GM12891 (cell line): ENCODE measurements around the gene MEIKIN.

Experiments
- DNase-seq: peaks from one replicate; pipeline ENCODE4 v3.0.0; 2011; ENCODE audit warnings: low spot score; ENCODE audit not compliant: insufficient read length
- FAIRE-seq: peaks from 2 replicates; lab custom pipeline; 2011; peaks lifted over from hg19 to GRCh38; lab: Jason Lieb, UNC
- PAX5 ChIP-seq: IDR thresholded peaks from 2 replicates; pipeline ENCODE4 v1.6.1; 2011; ENCODE audit warnings: low read length, moderate library complexity, mild to moderate bottlenecking; ENCODE audit not compliant: insufficient read depth, severe bottlenecking
- POLR2A ChIP-seq: IDR thresholded peaks from 2 replicates; pipeline ENCODE4 v1.6.1; 2011; ENCODE audit warnings: low read depth, low read length, control low read depth
- POLR2AphosphoS5 ChIP-seq: IDR thresholded peaks from 2 replicates; pipeline ENCODE4 v1.6.1; 2011; ENCODE audit warnings: low read depth, low read length, control low read depth
- POU2F2 ChIP-seq: IDR thresholded peaks from 2 replicates; pipeline ENCODE4 v1.6.1; 2011; ENCODE audit warnings: low read depth, mild to moderate bottlenecking, control low read depth, low read length, moderate library complexity
- SPI1 ChIP-seq: IDR thresholded peaks from 2 replicates; pipeline ENCODE4 v1.6.1; 2011; ENCODE audit warnings: low read depth, low read length, control low read depth
- TAF1 ChIP-seq: IDR thresholded peaks from 2 replicates; pipeline ENCODE4 v1.6.1; 2011; ENCODE audit warnings: low read depth, low read length, control low read depth

The MEIKIN gene

DNA sequence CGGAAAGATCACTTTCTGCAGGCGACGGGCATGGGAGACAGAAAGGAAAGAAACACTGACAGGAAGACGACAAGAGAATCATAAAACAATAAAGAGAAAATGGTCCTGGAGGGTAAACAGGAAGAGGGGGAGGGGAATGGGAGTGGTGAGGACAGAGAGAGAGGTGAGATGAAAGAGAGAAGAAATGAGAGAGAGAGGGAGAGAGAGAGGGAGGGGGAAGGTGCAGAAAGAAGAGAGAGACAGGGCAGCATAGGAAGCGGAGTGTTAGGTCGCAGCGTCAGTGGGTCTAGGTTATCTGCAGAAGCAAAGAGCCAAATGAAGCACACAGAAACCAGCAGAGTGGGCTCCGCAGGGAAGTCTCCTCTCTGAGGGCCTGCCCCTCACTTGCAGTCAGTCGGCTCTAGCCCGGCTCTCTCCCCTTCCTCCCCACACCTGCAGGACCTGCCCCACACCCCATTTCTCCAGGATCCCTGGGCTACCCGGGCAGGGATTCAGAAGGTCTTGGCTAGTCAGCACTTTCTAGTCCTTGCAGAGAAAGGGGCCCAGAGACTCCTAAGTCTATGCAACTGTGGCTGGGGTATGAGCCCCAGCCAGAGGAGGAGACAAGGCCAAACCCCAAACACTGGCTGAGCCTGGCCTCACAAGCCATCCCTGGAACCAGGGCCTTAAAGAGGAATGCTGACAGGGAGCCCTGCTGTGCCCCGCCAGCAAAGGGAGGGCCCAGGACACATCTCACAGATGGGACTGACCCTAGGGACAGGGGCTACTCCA is 29.7 kb upstream of the MEIKIN start:
- DNase-seq: no peak
- TF ChIP-seq SPI1 (no peak), POU2F2 (no peak), PAX5 (no peak), POLR2AphosphoS5 (no peak), TAF1 (no peak), POLR2A (no peak)
- no peak for FAIRE-seq

DNA sequence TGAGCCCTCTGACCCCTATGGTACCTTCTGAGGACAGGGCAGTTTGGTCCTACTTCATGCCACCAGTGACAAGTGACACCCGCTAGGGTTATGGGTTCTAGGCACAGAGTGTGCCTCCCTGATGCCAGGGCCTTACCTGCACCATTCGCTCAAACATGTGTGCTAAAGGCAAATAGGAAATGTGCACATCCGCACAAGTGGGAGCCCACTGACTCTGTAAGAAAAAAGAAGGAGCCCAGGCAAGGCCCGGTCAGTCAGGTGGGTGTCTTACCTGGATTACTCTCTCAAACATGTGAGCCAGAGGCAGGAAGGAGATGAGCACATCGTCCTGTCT is 29.1 kb upstream of the MEIKIN start:
- DNase-seq (no peak), FAIRE-seq (no peak)
- TF ChIP-seq SPI1 (no peak), POLR2A (no peak), POLR2AphosphoS5 (no peak), PAX5 (no peak), TAF1 (no peak), POU2F2 (no peak)

DNA sequence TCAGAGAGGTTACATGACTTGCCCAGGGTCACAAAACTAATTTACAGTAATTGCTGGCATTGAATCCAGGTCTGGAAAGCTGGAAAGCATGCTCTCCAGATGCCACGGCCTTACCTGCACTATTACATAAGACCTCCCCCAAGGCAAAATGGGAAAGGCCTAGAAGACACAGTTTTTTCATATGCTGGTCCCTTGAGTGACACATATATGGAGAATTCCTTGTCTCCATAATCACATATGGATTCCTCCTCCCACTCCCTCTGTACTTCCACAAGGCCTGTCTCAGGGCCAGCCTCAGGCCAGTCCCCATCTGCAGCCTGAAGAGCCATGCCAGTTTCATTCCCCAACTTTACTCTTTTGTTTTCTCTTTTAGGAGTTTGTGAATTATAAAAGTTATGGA is 28.6 kb upstream of the MEIKIN start:
- TF ChIP-seq POU2F2: no peak
- no peak for TF ChIP-seq POLR2AphosphoS5
- no peak for TF ChIP-seq PAX5
- no peak for TF ChIP-seq SPI1
- no peak for TF ChIP-seq TAF1
- FAIRE-seq (no peak), DNase-seq (no peak)

DNA sequence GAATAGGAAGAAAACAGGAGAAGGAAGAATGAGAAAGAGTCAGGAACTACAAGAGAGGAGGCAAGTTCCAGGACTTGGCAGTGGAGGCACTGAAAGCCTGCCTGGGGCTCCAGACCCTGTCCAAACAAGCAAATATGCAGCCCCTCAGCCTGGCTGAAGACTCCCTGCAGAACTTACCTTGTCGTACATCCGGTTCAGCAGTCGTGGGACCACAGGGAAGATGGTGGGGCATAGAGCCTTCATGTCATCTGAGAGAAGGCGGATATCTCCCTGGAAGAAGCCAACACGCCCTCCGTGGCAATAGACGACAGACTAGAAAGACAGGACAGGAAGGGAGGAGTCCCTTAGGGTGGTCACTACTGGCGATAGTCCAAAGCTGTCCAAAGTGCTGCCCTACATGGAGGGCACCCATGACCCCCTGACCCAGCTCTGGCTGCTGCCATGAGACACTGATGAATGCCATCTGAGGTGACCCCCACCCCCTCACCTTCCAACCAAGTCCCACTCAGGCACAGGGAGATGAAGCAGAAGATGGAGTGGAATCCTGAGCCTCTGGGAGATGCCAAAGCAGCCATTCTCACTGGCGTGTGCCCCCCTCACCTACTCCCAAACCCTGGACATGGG is 27.7 kb upstream of the MEIKIN start:
- no peak for TF ChIP-seq POLR2AphosphoS5
- DNase-seq: no peak
- no peak for FAIRE-seq

DNA sequence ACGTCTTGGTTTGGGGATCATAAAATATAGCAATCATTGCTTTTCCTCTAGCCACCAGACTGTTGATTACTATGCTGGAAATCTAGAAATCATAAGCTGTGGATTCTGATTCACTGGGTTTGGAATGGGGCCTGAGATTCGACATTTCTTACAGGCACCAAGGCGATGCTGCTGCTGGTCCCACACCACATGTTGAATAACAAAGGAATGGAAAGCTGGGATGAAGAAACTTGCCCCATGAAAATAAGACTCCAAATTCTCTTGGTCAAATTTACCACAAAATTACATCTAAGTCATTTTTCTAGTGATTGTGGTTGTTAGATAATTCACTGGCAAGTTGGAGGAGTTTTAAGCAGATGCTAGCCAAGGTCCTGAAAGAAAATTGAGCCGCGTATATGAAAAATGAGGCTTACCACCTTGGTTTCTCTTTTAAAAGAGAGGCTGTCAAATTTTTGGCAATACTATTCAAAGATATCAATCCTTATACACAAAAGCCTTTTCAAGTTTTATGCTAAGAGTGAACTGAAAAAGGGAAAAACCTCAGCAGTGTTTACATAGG is 23.0 kb upstream of the MEIKIN start:
- no peak for FAIRE-seq
- no peak for DNase-seq
- TF ChIP-seq POU2F2: no peak
- no peak for TF ChIP-seq POLR2AphosphoS5
- TF ChIP-seq TAF1: no peak
- no peak for TF ChIP-seq PAX5
- TF ChIP-seq SPI1: no peak
- no peak for TF ChIP-seq POLR2A

DNA sequence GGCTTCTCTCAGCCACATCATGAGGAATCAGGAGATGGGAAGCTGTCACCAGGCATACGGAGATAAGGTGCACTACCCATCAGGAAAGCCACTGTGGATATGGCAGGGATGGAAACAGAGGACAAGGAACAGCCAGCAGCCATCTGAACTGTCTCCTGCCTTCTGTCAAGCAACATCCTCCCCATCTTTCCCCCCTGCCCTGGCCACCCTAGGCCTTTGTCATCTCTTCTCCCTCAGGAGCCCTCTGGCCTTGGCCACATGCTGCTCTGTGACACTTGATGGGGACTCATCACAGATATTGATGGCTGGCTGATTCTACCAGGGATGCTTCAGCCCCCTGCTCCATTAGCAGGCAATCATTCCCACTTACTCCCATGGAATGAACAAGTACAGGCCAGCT is 21.1 kb upstream of the MEIKIN start:
- DNase-seq: no peak
- FAIRE-seq: no peak
- TF ChIP-seq POLR2A: no peak
- TF ChIP-seq POLR2AphosphoS5: no peak
- no peak for TF ChIP-seq SPI1
- TF ChIP-seq TAF1: no peak
- no peak for TF ChIP-seq PAX5
- no peak for TF ChIP-seq POU2F2

DNA sequence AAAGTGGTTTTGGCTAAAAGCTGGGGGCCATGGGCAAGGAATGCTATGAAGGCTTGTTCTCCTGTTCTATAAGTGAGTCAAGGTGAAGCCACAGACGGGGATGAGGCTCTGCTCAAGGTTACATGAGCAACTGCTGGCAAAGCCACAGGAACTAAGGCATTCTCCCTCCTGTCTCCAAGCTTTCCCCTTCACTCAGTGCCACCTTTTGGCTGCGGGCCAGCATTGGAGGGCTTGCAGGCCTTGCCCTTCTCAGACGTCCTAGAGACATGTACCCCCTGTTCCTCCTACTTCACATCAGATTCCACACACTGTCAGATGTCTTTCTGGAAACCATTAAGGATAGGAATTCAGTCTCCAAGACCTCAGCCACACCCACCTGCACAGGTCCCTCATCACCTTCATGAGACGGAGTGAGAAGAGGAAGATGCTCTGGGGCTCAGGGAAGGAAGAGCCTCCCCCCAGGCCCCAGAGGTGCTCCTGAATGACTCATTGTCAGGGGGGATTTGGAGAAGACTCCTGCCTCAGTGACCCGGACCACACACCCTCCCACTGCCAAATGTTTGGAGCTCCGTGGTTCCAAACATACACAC is 20.5 kb upstream of the MEIKIN start:
- no peak for FAIRE-seq
- no peak for TF ChIP-seq POLR2A
- no peak for TF ChIP-seq SPI1
- no peak for TF ChIP-seq POU2F2
- no peak for TF ChIP-seq TAF1
- TF ChIP-seq PAX5: no peak
- TF ChIP-seq POLR2AphosphoS5: no peak

DNA sequence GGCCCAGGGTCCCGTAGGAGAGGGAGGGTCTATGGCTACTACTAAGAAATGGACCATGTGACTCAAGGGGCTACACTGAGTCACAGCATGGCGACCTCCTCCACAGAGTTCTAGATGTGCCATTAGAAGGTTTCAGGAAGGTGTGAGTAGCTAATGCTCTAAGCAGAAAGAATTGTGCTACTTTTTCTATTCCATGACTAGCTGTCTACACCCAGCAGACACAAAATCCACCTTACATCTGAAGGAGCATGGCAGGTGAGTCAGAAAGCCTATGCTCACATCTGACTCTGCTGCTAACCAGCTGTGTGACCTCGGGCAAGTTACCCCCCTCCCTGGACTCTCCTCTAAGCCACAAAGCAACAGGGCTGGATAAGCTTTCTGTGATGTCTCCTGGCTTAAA is 14.4 kb upstream of the MEIKIN start:
- DNase-seq (no peak), FAIRE-seq (no peak)
- no peak for TF ChIP-seq SPI1
- TF ChIP-seq POLR2A: no peak
- TF ChIP-seq TAF1: no peak
- no peak for TF ChIP-seq POLR2AphosphoS5
- TF ChIP-seq PAX5: no peak

More for the DNA sequence above, 20.5 kb upstream of the MEIKIN start:
- DNase-seq: no peak

DNA sequence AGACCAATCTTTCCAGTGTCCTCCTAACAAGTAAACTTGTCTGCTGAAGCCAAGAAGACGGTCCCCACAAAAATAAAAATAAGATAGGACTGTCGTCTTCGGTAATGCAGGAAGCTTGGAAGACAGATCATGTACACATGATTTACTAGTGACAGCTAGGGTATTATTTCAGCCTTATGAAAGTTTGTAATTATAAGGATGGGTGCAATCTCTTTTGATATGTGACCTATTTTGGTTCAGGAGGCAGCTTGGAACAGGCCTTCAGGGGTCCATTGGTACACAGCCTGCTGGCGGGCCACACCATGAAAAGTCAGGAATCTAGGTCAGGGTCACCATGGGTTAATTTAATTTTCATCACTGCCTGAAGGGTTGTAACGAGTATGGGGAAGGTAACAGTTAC is 13.7 kb upstream of the MEIKIN start:
- FAIRE-seq (no peak), DNase-seq (no peak)
- TF ChIP-seq POLR2AphosphoS5 (no peak), SPI1 (no peak), POU2F2 (no peak), TAF1 (no peak), PAX5 (no peak), POLR2A (no peak)
